Adrenal gland (tissue), 5 donors: ENCODE data around the gene TRIM49B.
"Not testable (repeated sequence)": the region's sequence is repeated elsewhere in the genome, so short reads cannot be mapped to it uniquely, and the experiment has no call there.

Experiments
- CTCF ChIP-seq, 6 experiments: fragments of 450-650 bp in 4 of 6; fragments of 200-600 bp in 2 of 6; sonication (generic) in 1 of 6; IDR thresholded peaks; 1 replicate in 5 of 6; 2 replicates in 1 of 6; pipeline versions ENCODE4 v1.5.1 to v1.8.0; 2016 to 2021; ENCODE audit warnings: antibody characterized with exemption in 6 of 6, mild to moderate bottlenecking in 2 of 6, moderate library complexity in 1 of 6
- POLR2A ChIP-seq, 2 donors: fragments of 450-650 bp; IDR thresholded peaks; one replicate each; pipeline ENCODE4 v1.6.1; 2017; ENCODE audit warnings: antibody characterized with exemption in 2 of 2, mild to moderate bottlenecking in 2 of 2, moderate library complexity in 1 of 2
- donor health status: DM: no; HTN: no; CAD: no.

GRCh38 chr11:49059012-49059411 is 30.4 kb downstream of the TRIM49B start, which contains the start of gene TRIM64C:
- not testable (repeated sequence) for TF ChIP-seq CTCF, POLR2A (IDR thresholded peaks at IDR 0.05)
